Measurements from ENCODE around the gene C1orf74.

DNA sequence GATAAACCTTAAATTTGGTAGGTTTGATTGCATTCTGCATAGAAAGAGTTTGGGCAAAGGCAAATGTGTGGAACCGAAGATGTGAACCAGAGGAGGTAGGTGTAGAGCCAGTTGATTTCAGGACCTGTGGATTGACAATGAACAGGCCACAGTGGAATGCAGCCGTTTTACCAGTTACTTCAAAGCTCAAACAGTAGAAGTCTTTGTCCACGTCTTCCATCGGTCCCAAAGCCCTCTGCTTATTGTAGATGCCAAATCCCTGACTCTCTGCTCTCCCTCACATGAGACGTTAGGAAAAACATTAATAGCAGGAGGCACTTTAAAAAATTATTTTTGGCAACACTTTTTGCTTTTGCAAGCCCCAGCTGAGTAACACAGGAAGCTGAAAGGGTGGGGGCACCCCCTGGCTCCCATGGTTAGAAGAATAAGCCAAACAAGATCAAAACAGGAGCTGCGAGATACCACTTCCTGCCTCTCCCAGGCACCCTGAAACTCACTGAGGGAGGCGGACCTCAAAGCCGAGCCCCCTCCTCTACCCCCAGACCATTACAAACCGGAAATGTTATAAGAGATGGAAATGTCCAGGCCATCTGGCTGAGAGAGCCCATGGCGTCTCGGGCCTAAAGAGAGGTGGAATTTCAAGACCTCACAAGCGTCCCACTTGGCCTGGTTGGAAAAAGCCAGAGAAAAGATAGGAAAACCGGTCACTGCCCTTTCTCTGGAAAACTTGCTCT, 15.0 kb downstream of the C1orf74 start:
- TF ChIP-seq, protein P1, sequence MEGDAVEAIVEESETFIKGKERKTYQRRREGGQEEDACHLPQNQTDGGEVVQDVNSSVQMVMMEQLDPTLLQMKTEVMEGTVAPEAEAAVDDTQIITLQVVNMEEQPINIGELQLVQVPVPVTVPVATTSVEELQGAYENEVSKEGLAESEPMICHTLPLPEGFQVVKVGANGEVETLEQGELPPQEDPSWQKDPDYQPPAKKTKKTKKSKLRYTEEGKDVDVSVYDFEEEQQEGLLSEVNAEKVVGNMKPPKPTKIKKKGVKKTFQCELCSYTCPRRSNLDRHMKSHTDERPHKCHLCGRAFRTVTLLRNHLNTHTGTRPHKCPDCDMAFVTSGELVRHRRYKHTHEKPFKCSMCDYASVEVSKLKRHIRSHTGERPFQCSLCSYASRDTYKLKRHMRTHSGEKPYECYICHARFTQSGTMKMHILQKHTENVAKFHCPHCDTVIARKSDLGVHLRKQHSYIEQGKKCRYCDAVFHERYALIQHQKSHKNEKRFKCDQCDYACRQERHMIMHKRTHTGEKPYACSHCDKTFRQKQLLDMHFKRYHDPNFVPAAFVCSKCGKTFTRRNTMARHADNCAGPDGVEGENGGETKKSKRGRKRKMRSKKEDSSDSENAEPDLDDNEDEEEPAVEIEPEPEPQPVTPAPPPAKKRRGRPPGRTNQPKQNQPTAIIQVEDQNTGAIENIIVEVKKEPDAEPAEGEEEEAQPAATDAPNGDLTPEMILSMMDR (IDR thresholded peaks at IDR 0.05): no peak
- TF ChIP-seq POLR2A (IDR thresholded peaks at IDR 0.05): no peak
